ENCODE results near the gene FAT1.
"Not testable (repeated sequence)": the region's sequence is repeated elsewhere in the genome, so short reads cannot be mapped to it uniquely, and the experiment has no call there.

- not testable (repeated sequence) for TF ChIP-seq CTCF (conservative IDR thresholded peaks at IDR 0.05; ENCODE audit: low read depth, low read length); EZH2 (IDR thresholded peaks at IDR 0.05; ENCODE audit: low read length, unreplicated experiment); EZH2phosphoT487 (IDR thresholded peaks at IDR 0.05; ENCODE audit: borderline replicate concordance, low read length)
Measured at GRCh38 chr4:186761956-186762355, 38.3 kb upstream of the FAT1 start.

All from PC-3 (cell line).